Upper lobe of left lung (tissue), 6 donors: ENCODE data around the gene L1TD1. TPM values are rescaled to one million over a fixed set of nuclear protein-coding genes. Genes with fewer than 3 reads are reported as not detected.
"Not testable (repeated sequence)": the region's sequence is repeated elsewhere in the genome, so short reads cannot be mapped to it uniquely, and the experiment has no call there.

Source experiments
- ATAC-seq, 2 donors: fragments of 200-7000 bp; cut with Tn5 transposase; one replicate each; pipeline ENCODE4 v1.9.1; 2022; ENCODE audit warnings: mild to moderate bottlenecking in 2 of 2, moderate library complexity in 2 of 2; ENCODE audit not compliant: low FRiP score in 2 of 2
- DNase-seq, 2 donors: peaks; one replicate each; pipeline ENCODE4 v3.0.0-alpha.2; 2019 to 2020
- H3K27ac ChIP-seq, 4 donors: fragments of 200-600 bp; sonication (generic); one replicate each; pipeline ENCODE4 v1.5.1; 2016 to 2019
- H3K27me3 ChIP-seq, 4 donors: fragments of 200-600 bp; sonication (generic); one replicate each; pipeline ENCODE4 v1.5.1; 2017 to 2019
- H3K36me3 ChIP-seq, 4 donors: fragments of 200-600 bp; sonication (generic); one replicate each; pipeline ENCODE4 v1.5.1; 2016 to 2019
- H3K4me1 ChIP-seq, 4 donors: fragments of 200-600 bp; sonication (generic); one replicate each; pipeline ENCODE4 v1.5.1; 2018 to 2019
- H3K4me3 ChIP-seq, 4 donors: fragments of 200-600 bp; sonication (generic); one replicate each; pipeline ENCODE4 v1.5.1; 2017 to 2019; ENCODE audit warnings: mild to moderate bottlenecking in 2 of 4, moderate library complexity in 1 of 4
- H3K9me3 ChIP-seq, 4 donors: fragments of 200-600 bp; sonication (generic); one replicate each; pipeline ENCODE4 v1.5.1; 2018 to 2019
- EP300 ChIP-seq, 4 donors: sonication (generic); formaldehyde crosslinking; IDR thresholded peaks; one replicate each; pipeline ENCODE4 v1.5.1; 2017; ENCODE audit warnings: antibody characterized with exemption in 4 of 4, control low read depth in 2 of 4
- POLR2A ChIP-seq, 4 donors: fragments of 450-650 bp; IDR thresholded peaks; one replicate each; pipeline ENCODE4 v1.5.1; 2016 to 2017; ENCODE audit warnings: antibody characterized with exemption in 4 of 4, mild to moderate bottlenecking in 2 of 4
- POLR2AphosphoS5 ChIP-seq, 2 donors: sonication (generic); formaldehyde crosslinking; IDR thresholded peaks; one replicate each; pipeline ENCODE4 v1.5.1; 2017; ENCODE audit warnings: antibody characterized with exemption in 2 of 2
- WGBS, 2 donors: methylation state at CpG; one replicate each; pipeline ENCODE4 v1.1.5; 2017 to 2018; 5-methylcytosine and 5-hydroxymethylcytosine counted together
- total RNA-seq, 6 donors: library from RNA; depleted of rRNA in 4 of 6; stranded (reverse); fragments of >200 nt in 4 of 6; gene quantifications; one replicate each; pipeline versions ENCODE4 v1.1.0 to v1.2.1, GENCODE V29; 2016 to 2021
- TF ChIP-seq, protein P1 (sequence below), 6 experiments: fragments of 450-650 bp in 4 of 6; fragments of 200-600 bp in 2 of 6; sonication (generic) in 2 of 6; IDR thresholded peaks; one replicate each; pipeline ENCODE4 v1.5.1; 2016 to 2019; ENCODE audit warnings: antibody characterized with exemption in 6 of 6
- donor health status: DM: no; HTN: no; CAD: no; lungs with moderate emphysema.
- donor health status: DM: no; HTN: yes; CAD: no; lungs with severe emphysema.

The L1TD1 gene
- total RNA-seq, 6 donors from 2014 or later = under 0.01 to 0.71 (median 0.47) TPM

DNA sequence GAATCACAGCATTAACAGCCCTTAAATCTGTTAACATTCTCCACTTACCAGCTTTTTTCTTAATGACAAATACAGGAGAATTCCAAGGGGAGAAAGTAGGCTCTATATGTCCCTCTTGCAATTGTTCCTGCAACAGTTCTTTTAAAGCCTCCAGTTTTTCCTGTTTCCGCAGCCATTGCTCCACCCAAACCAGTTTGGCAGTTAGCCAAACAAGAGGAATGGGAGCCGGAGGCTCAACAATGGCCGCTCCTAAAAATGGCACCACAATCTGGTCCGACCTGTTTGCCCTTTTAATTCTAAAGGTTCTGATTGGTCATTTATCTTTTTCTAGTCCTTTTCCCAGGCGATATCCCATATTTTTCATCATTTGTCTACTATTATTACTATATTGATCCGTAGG, 14.0 kb upstream of the L1TD1 start:
- ATAC-seq (no peak), DNase-seq (no peak)
- Histone ChIP-seq H3K36me3 (no peaks in the 10 kb centered on the region), H3K27me3 (no peaks in the 10 kb centered on the region), H3K9me3 (no peaks in the 10 kb centered on the region), H3K4me1 (peaks cover 0 to 6% (median 0%) of the 10 kb centered on the region in 4 donors), H3K4me3 (no peak overlapping the region), H3K27ac (no peak overlapping the region)
- no peak for TF ChIP-seq POLR2A (IDR thresholded peaks at IDR 0.05)
- TF ChIP-seq EP300 (IDR thresholded peaks at IDR 0.05) = no peak
- TF ChIP-seq, protein P1, sequence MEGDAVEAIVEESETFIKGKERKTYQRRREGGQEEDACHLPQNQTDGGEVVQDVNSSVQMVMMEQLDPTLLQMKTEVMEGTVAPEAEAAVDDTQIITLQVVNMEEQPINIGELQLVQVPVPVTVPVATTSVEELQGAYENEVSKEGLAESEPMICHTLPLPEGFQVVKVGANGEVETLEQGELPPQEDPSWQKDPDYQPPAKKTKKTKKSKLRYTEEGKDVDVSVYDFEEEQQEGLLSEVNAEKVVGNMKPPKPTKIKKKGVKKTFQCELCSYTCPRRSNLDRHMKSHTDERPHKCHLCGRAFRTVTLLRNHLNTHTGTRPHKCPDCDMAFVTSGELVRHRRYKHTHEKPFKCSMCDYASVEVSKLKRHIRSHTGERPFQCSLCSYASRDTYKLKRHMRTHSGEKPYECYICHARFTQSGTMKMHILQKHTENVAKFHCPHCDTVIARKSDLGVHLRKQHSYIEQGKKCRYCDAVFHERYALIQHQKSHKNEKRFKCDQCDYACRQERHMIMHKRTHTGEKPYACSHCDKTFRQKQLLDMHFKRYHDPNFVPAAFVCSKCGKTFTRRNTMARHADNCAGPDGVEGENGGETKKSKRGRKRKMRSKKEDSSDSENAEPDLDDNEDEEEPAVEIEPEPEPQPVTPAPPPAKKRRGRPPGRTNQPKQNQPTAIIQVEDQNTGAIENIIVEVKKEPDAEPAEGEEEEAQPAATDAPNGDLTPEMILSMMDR (IDR thresholded peaks at IDR 0.05) = no peak
- WGBS, 2 donors = 41 to 47% methylated on average over 6 of the region's 6 CpGs

- DNase-seq (no peak), ATAC-seq (no peak)
- Histone ChIP-seq H3K27me3 (no peaks in the 10 kb centered on the region), H3K36me3 (no peaks in the 10 kb centered on the region), H3K27ac (no peak overlapping the region), H3K4me1 (peaks cover 0 to 6% (median 0%) of the 10 kb centered on the region in 4 donors), H3K4me3 (no peak overlapping the region), H3K9me3 (no peaks in the 10 kb centered on the region)
- WGBS, 2 donors = 73 to 78% methylated on average over 7 of the region's 7 CpGs
- TF ChIP-seq POLR2AphosphoS5 (IDR thresholded peaks at IDR 0.05) (no peak), POLR2A (IDR thresholded peaks at IDR 0.05) (no peak), EP300 (IDR thresholded peaks at IDR 0.05) (no peak)
- TF ChIP-seq, protein P1 (IDR thresholded peaks at IDR 0.05) = no peak
Measured at GRCh38 chr1:62181532-62181931, 13.1 kb upstream of the L1TD1 start.

GRCh38 chr1:62182157-62182556, 12.5 kb upstream of the L1TD1 start:
- not testable (repeated sequence) for DNase-seq, H3K36me3 ChIP-seq, H3K27ac ChIP-seq, H3K4me3 ChIP-seq, H3K4me1 ChIP-seq, H3K9me3 ChIP-seq, ATAC-seq, H3K27me3 ChIP-seq
- 78 to 80% methylated on average over 8 of the region's 8 CpGs for WGBS, 2 donors

- H3K27me3 ChIP-seq, H3K27ac ChIP-seq, ATAC-seq, H3K4me1 ChIP-seq, H3K4me3 ChIP-seq, H3K36me3 ChIP-seq, DNase-seq, H3K9me3 ChIP-seq: not testable (repeated sequence)
- 64 to 72% methylated on average over 11 of the region's 11 CpGs for WGBS, 2 donors
Measured at GRCh38 chr1:62183164-62184020, 11.3 kb upstream of the L1TD1 start.

GRCh38 chr1:62184336-62184735, 10.3 kb upstream of the L1TD1 start:
- ATAC-seq = no peak
- WGBS, 2 donors = 86 to 93% methylated on average over 7 of the region's 7 CpGs
- Histone ChIP-seq H3K4me1 (peaks cover 0 to 6% (median 0%) of the 10 kb centered on the region in 4 donors), H3K4me3 (no peak overlapping the region), H3K27ac (no peak overlapping the region), H3K27me3 (no peaks in the 10 kb centered on the region), H3K36me3 (no peaks in the 10 kb centered on the region), H3K9me3 (no peaks in the 10 kb centered on the region)
- TF ChIP-seq EP300 (IDR thresholded peaks at IDR 0.05) (no peak), POLR2AphosphoS5 (IDR thresholded peaks at IDR 0.05) (no peak), POLR2A (IDR thresholded peaks at IDR 0.05) (no peak)
- TF ChIP-seq, protein P1 (IDR thresholded peaks at IDR 0.05) = no peak
- no peak for DNase-seq

GRCh38 chr1:62185233-62185632, 9.4 kb upstream of the L1TD1 start:
- not testable (repeated sequence) for H3K9me3 ChIP-seq, H3K27me3 ChIP-seq, ATAC-seq, H3K36me3 ChIP-seq, H3K4me3 ChIP-seq, DNase-seq, H3K27ac ChIP-seq, H3K4me1 ChIP-seq
- WGBS, 2 donors = 89 to 94% methylated on average over 6 of the region's 6 CpGs
